Neuronal stem cell (in vitro differentiated cells): ENCODE results near the gene DAGLB.
"Not testable (repeated sequence)": the region's sequence is repeated elsewhere in the genome, so short reads cannot be mapped to it uniquely, and the experiment has no call there.

Experiments
- DNase-seq: peaks from one replicate; pipeline ENCODE4 v3.0.0-alpha.2; 2013; ENCODE audit warnings: low spot score
- H2AFZ ChIP-seq: one replicate; pipeline ENCODE4 v1.6.1; 2013; ENCODE audit warnings: mild to moderate bottlenecking, low read length, inconsistent platforms
- H2AK5ac ChIP-seq: 2 replicates; pipeline ENCODE4 v1.6.1; 2013; ENCODE audit warnings: low read depth, mild to moderate bottlenecking, inconsistent platforms, low read length, moderate library complexity, mixed read lengths
- H2BK120ac ChIP-seq: 2 replicates; pipeline ENCODE4 v1.6.1; 2013; ENCODE audit warnings: low read depth, mild to moderate bottlenecking, inconsistent platforms, low read length, moderate library complexity, mixed read lengths
- H2BK12ac ChIP-seq: one replicate; pipeline ENCODE4 v1.6.1; 2013; ENCODE audit warnings: low read length, inconsistent platforms
- H2BK15ac ChIP-seq: 2 replicates; pipeline ENCODE4 v1.6.1; 2013; ENCODE audit warnings: mild to moderate bottlenecking, low read length, inconsistent platforms, mixed read lengths
- H2BK5ac ChIP-seq: one replicate; pipeline ENCODE4 v1.6.1; 2013; ENCODE audit warnings: inconsistent platforms, mild to moderate bottlenecking, low read length, moderate library complexity
- H3K14ac ChIP-seq: one replicate; pipeline ENCODE4 v1.6.1; 2013; ENCODE audit warnings: low read length, inconsistent platforms
- H3K18ac ChIP-seq: 2 replicates; pipeline ENCODE4 v1.6.1; 2013; ENCODE audit warnings: low read length, inconsistent platforms
- H3K23ac ChIP-seq: 2 replicates; pipeline ENCODE4 v1.6.1; 2013; ENCODE audit warnings: low read depth, mild to moderate bottlenecking, mixed read lengths, low read length, inconsistent platforms; ENCODE audit not compliant: poor library complexity
- H3K27ac ChIP-seq: replicated peaks from 3 replicates; pipeline ENCODE4 v1.5.1; 2013; ENCODE audit warnings: low read length, inconsistent platforms
- H3K27me3 ChIP-seq, 3 experiments: 2 replicates each; pipeline ENCODE4 v1.6.1; 2013; ENCODE audit warnings: low read length in 3 of 3, mild to moderate bottlenecking in 2 of 3, inconsistent platforms in 1 of 3, low read depth in 1 of 3, mixed read lengths in 1 of 3, moderate library complexity in 1 of 3; ENCODE audit not compliant: control insufficient read depth in 3 of 3, insufficient read depth in 3 of 3
- H3K36me3 ChIP-seq, 2 donors: replicated peaks in 1 of 2; 2 replicates each; pipeline ENCODE4 v1.6.1; 2013; ENCODE audit warnings: low read length in 2 of 2; ENCODE audit not compliant: control insufficient read depth in 2 of 2, insufficient read depth in 2 of 2
- H3K4ac ChIP-seq: 2 replicates; pipeline ENCODE4 v1.6.1; 2013; ENCODE audit warnings: inconsistent platforms, mild to moderate bottlenecking, low read length, moderate library complexity
- H3K4me1 ChIP-seq, 2 donors: 1 replicate in 1 of 2; 2 replicates in 1 of 2; pipeline ENCODE4 v1.6.1; 2013; ENCODE audit warnings: low read length in 2 of 2, low read depth in 1 of 2; ENCODE audit not compliant: control insufficient read depth in 2 of 2, insufficient read depth in 1 of 2
- H3K4me2 ChIP-seq: one replicate; pipeline ENCODE4 v1.6.1; 2013; ENCODE audit warnings: mild to moderate bottlenecking, low read length, inconsistent platforms; ENCODE audit not compliant: insufficient read depth, poor library complexity, severe bottlenecking
- H3K4me3 ChIP-seq, 2 donors: 2 replicates each; pipeline ENCODE4 v1.5.1; 2013; ENCODE audit warnings: low read length in 2 of 2, mild to moderate bottlenecking in 2 of 2, inconsistent platforms in 1 of 2, moderate library complexity in 1 of 2
- H3K79me1 ChIP-seq: one replicate; pipeline ENCODE4 v1.6.1; 2013; ENCODE audit warnings: low read depth, mild to moderate bottlenecking, inconsistent platforms, low read length, moderate library complexity
- H3K9ac ChIP-seq: one replicate; pipeline ENCODE4 v1.6.1; 2013; ENCODE audit warnings: mild to moderate bottlenecking, low read depth, low read length, inconsistent platforms; ENCODE audit not compliant: poor library complexity
- H3K9me3 ChIP-seq, 2 donors: replicated peaks in 1 of 2; 2 replicates each; pipeline versions ENCODE3 to v1.6.1; 2013; ENCODE audit warnings: low read length in 2 of 2, mild to moderate bottlenecking in 2 of 2, inconsistent platforms in 1 of 2, low read depth in 1 of 2, mixed read lengths in 1 of 2, moderate library complexity in 1 of 2; ENCODE audit not compliant: control insufficient read depth in 2 of 2, insufficient read depth in 1 of 2
- H4K8ac ChIP-seq: one replicate; pipeline ENCODE4 v1.6.1; 2013; ENCODE audit warnings: low read depth, mild to moderate bottlenecking, inconsistent platforms, low read length, moderate library complexity
- H4K91ac ChIP-seq: one replicate; pipeline ENCODE4 v1.6.1; 2013; ENCODE audit warnings: low read length, low read depth, mild to moderate bottlenecking, inconsistent platforms; ENCODE audit not compliant: poor library complexity
- WGBS, 2 donors: extraction: QIAGEN DNeasy Blood & Tissue Kit; methylation state at CpG; one replicate each; pipeline ENCODE4 v1.1.7; 2013; ENCODE audit warnings: missing lambda C conversion rate in 2 of 2, mixed read lengths in 1 of 2; ENCODE audit not compliant: insufficient read length in 2 of 2, insufficient replicate concordance in 1 of 2; ENCODE audit errors: extremely low coverage in 2 of 2; 5-methylcytosine and 5-hydroxymethylcytosine counted together

The DAGLB gene

GRCh38 chr7:6400243-6401105 is 47.3 kb downstream of the DAGLB start:
- H3K4ac ChIP-seq, H2BK5ac ChIP-seq, H3K18ac ChIP-seq, H4K91ac ChIP-seq, H3K14ac ChIP-seq, H2AFZ ChIP-seq, H3K27me3 ChIP-seq, H3K9me3 ChIP-seq, H3K27ac ChIP-seq, H2BK12ac ChIP-seq, H3K9ac ChIP-seq, H2BK120ac ChIP-seq, DNase-seq, H3K79me1 ChIP-seq, H3K4me1 ChIP-seq, H3K23ac ChIP-seq, H2AK5ac ChIP-seq, H4K8ac ChIP-seq, H3K4me3 ChIP-seq, H2BK15ac ChIP-seq, H3K4me2 ChIP-seq: not testable (repeated sequence)
- peaks cover 23 to 81% of the 10 kb centered on the region in 2 donors for H3K36me3 ChIP-seq
- WGBS, 2 donors, result no CpG with 5 or more reads among the region's 19 CpGs

- H3K27me3 ChIP-seq, result no peaks in the 10 kb centered on the region
- H3K4me2 ChIP-seq, result no peak overlapping the region
- no peak overlapping the region for H2BK15ac ChIP-seq
- H4K91ac ChIP-seq, result no peak overlapping the region
- no peak overlapping the region for H2BK12ac ChIP-seq
- no peak overlapping the region for H2BK120ac ChIP-seq
- peak overlapping the region; percentile 49 for H3K23ac ChIP-seq
- no peaks in the 10 kb centered on the region for H3K9me3 ChIP-seq
- no peak overlapping the region for H3K27ac ChIP-seq
- no peak for DNase-seq
- no peak overlapping the region for H2BK5ac ChIP-seq
- H3K4me3 ChIP-seq, result peak overlapping the region in 1 of 2 donors; percentile 27
- no peak overlapping the region for H2AFZ ChIP-seq
- peaks cover 24 to 78% of the 10 kb centered on the region in 2 donors for H3K36me3 ChIP-seq
- no peak overlapping the region for H3K4ac ChIP-seq
- no peak overlapping the region for H3K14ac ChIP-seq
- peaks cover 13% of the 10 kb centered on the region for H3K79me1 ChIP-seq
- no peak overlapping the region for H3K18ac ChIP-seq
- H3K9ac ChIP-seq, result no peak overlapping the region
- no peak overlapping the region for H2AK5ac ChIP-seq
- no peak overlapping the region for H4K8ac ChIP-seq
- WGBS, 2 donors, result no CpG with 5 or more reads among the region's 8 CpGs
- H3K4me1 ChIP-seq, result peaks cover 0 to 4% of the 10 kb centered on the region in 2 donors
These were observed 48.4 kb downstream of the DAGLB start for GRCh38 chr7:6399351-6399750.

- H2BK120ac ChIP-seq, result no peak overlapping the region
- no peak overlapping the region for H3K27ac ChIP-seq
- H3K14ac ChIP-seq, result no peak overlapping the region
- no peak overlapping the region for H4K8ac ChIP-seq
- no peak overlapping the region for H3K9ac ChIP-seq
- no peak overlapping the region for H3K4me3 ChIP-seq
- H3K4me2 ChIP-seq, result no peak overlapping the region
- H3K4ac ChIP-seq, result no peak overlapping the region
- peaks cover 14% of the 10 kb centered on the region for H3K79me1 ChIP-seq
- peaks cover 24 to 78% of the 10 kb centered on the region in 2 donors for H3K36me3 ChIP-seq
- H2BK15ac ChIP-seq, result no peak overlapping the region
- H3K23ac ChIP-seq, result no peak overlapping the region
- H2BK12ac ChIP-seq, result no peak overlapping the region
- H3K4me1 ChIP-seq, result peaks cover 0 to 4% of the 10 kb centered on the region in 2 donors
- no peaks in the 10 kb centered on the region for H3K9me3 ChIP-seq
- no peak overlapping the region for H2AFZ ChIP-seq
- H4K91ac ChIP-seq, result no peak overlapping the region
- no peak overlapping the region for H2AK5ac ChIP-seq
- WGBS, 2 donors, result no CpG with 5 or more reads among the region's 12 CpGs
- no peak for DNase-seq
- H3K18ac ChIP-seq, result no peak overlapping the region
- H3K27me3 ChIP-seq, result no peaks in the 10 kb centered on the region
- H2BK5ac ChIP-seq, result no peak overlapping the region
These were observed 48.8 kb downstream of the DAGLB start for GRCh38 chr7:6398943-6399342.

GRCh38 chr7:6397759-6398495 is 49.8 kb downstream of the DAGLB start:
- not testable (repeated sequence) for H3K23ac ChIP-seq, H3K4ac ChIP-seq, H4K8ac ChIP-seq, H2AFZ ChIP-seq, H3K4me3 ChIP-seq, H3K9ac ChIP-seq, H3K27ac ChIP-seq, H3K14ac ChIP-seq, H3K9me3 ChIP-seq, H2BK12ac ChIP-seq, H2AK5ac ChIP-seq, H3K27me3 ChIP-seq, H3K18ac ChIP-seq, H2BK5ac ChIP-seq, DNase-seq, H3K4me2 ChIP-seq, H3K4me1 ChIP-seq, H2BK120ac ChIP-seq, H2BK15ac ChIP-seq, H4K91ac ChIP-seq
- Histone ChIP-seq H3K79me1 (peaks cover 16% of the 10 kb centered on the region), H3K36me3 (peaks cover 24 to 78% of the 10 kb centered on the region in 2 donors)
- no CpG with 5 or more reads among the region's 15 CpGs for WGBS, 2 donors
